CD14-positive monocyte (primary cell): ENCODE data around the gene PSMD5. TPM values are rescaled to one million over a fixed set of nuclear protein-coding genes. Genes with fewer than 3 reads are reported as not detected.

Experiments used
- DNase-seq, 3 donors: peaks; one replicate each; pipeline ENCODE4 v3.0.0-alpha.2; 2011 to 2022
- H2AFZ ChIP-seq: 2 replicates; pipeline ENCODE4 v1.6.0; 2012; ENCODE audit warnings: mild to moderate bottlenecking, low read depth, low read length, inconsistent platforms; ENCODE audit not compliant: insufficient read depth, poor library complexity, severe bottlenecking
- H3K27ac ChIP-seq, 2 donors: 1 replicate in 1 of 2; 2 replicates in 1 of 2; pipeline ENCODE4 v1.5.1; 2012 to 2013; ENCODE audit warnings: low read length in 2 of 2, control low read depth in 1 of 2, inconsistent platforms in 1 of 2, low read depth in 1 of 2, mild to moderate bottlenecking in 1 of 2
- H3K27me3 ChIP-seq, 2 donors: one replicate each; pipeline versions ENCODE4 v1.6.0 to v1.6.1; 2011 to 2013; ENCODE audit warnings: low read length in 2 of 2; ENCODE audit not compliant: control insufficient read depth in 2 of 2, insufficient read depth in 2 of 2
- H3K36me3 ChIP-seq, 2 donors: replicated peaks in 1 of 2; 1 replicate in 1 of 2; 2 replicates in 1 of 2; pipeline versions ENCODE4 v1.5.1 to v1.6.1; 2012 to 2013; ENCODE audit warnings: low read length in 2 of 2, control low read depth in 1 of 2, inconsistent platforms in 1 of 2, mild to moderate bottlenecking in 1 of 2; ENCODE audit not compliant: insufficient read depth in 2 of 2, control insufficient read depth in 1 of 2
- H3K4me1 ChIP-seq, 2 donors: 1 replicate in 1 of 2; 2 replicates in 1 of 2; pipeline versions ENCODE4 v1.5.1 to v1.6.1; 2012 to 2013; ENCODE audit warnings: low read length in 2 of 2, control low read depth in 1 of 2, inconsistent platforms in 1 of 2, mild to moderate bottlenecking in 1 of 2, moderate library complexity in 1 of 2; ENCODE audit not compliant: insufficient read depth in 2 of 2, control insufficient read depth in 1 of 2
- H3K4me2 ChIP-seq: replicated peaks from 2 replicates; pipeline ENCODE3; 2012; ENCODE audit warnings: low read length, moderate library complexity, mild to moderate bottlenecking; ENCODE audit not compliant: poor library complexity, severe bottlenecking; ENCODE audit errors: extremely low read depth
- H3K4me3 ChIP-seq, 3 experiments: fragments of 200-600 bp in 1 of 3; sonication (generic) in 1 of 3; replicated peaks in 1 of 3; 1 replicate in 2 of 3; 2 replicates in 1 of 3; pipeline ENCODE4 v1.5.1; 2011 to 2013; ENCODE audit warnings: low read length in 3 of 3, mild to moderate bottlenecking in 3 of 3, control low read depth in 2 of 3, low read depth in 2 of 3, inconsistent platforms in 1 of 3, moderate library complexity in 1 of 3
- H3K79me2 ChIP-seq: 2 replicates; pipeline ENCODE4 v1.6.0; 2012; ENCODE audit warnings: mild to moderate bottlenecking, control low read depth, inconsistent platforms, low read length, moderate library complexity; ENCODE audit not compliant: insufficient read depth
- H3K9ac ChIP-seq: 2 replicates; pipeline ENCODE4 v1.6.0; 2017; ENCODE audit warnings: low read length, mild to moderate bottlenecking; ENCODE audit not compliant: insufficient read depth, poor library complexity, severe bottlenecking
- H3K9me3 ChIP-seq, 2 donors: replicated peaks in 1 of 2; 1 replicate in 1 of 2; 2 replicates in 1 of 2; pipeline versions ENCODE4 v1.5.1 to v1.6.1; 2012 to 2013; ENCODE audit warnings: low read length in 2 of 2, control low read depth in 1 of 2; ENCODE audit not compliant: control insufficient read depth in 1 of 2, insufficient read depth in 1 of 2
- H4K20me1 ChIP-seq: 2 replicates; pipeline ENCODE4 v1.6.0; 2012; ENCODE audit warnings: mild to moderate bottlenecking, low read length, control low read depth, moderate library complexity; ENCODE audit not compliant: insufficient read depth
- H3K27ac Mint-ChIP-seq, 7 donors: one replicate each; pipeline ENCODE4 v1.8.0; 2020; ENCODE audit warnings: mild to moderate bottlenecking in 7 of 7, mixed read lengths in 7 of 7, moderate library complexity in 6 of 7, inconsistent platforms in 2 of 7
- H3K27me3 Mint-ChIP-seq, 3 donors: one replicate each; pipeline ENCODE4 v1.8.0; 2021 to 2022; ENCODE audit warnings: low read depth in 3 of 3, mild to moderate bottlenecking in 3 of 3, mixed read lengths in 3 of 3, moderate library complexity in 3 of 3, inconsistent platforms in 1 of 3
- H3K36me3 Mint-ChIP-seq, 2 donors: one replicate each; pipeline ENCODE4 v1.8.0; 2020; ENCODE audit warnings: mixed read lengths in 2 of 2, inconsistent platforms in 1 of 2, mild to moderate bottlenecking in 1 of 2
- H3K4me1 Mint-ChIP-seq: one replicate; pipeline ENCODE4 v1.8.0; 2020; ENCODE audit warnings: mild to moderate bottlenecking, mixed read lengths
- H3K4me3 Mint-ChIP-seq, 2 donors: one replicate each; pipeline ENCODE4 v1.8.0; 2020; ENCODE audit warnings: mild to moderate bottlenecking in 2 of 2, mixed read lengths in 2 of 2, moderate library complexity in 1 of 2
- H3K9me3 Mint-ChIP-seq, 7 donors: one replicate each; pipeline ENCODE4 v1.8.0; 2020 to 2022; ENCODE audit warnings: mixed read lengths in 7 of 7, mild to moderate bottlenecking in 6 of 7, moderate library complexity in 6 of 7, inconsistent platforms in 2 of 7
- WGBS: methylation state at CpG from one replicate; pipeline ENCODE4 v1.1.5; 2013; ENCODE audit warnings: missing lambda C conversion rate; ENCODE audit not compliant: insufficient coverage; 5-methylcytosine and 5-hydroxymethylcytosine counted together
- intact Hi-C, 2 donors: fragments of 100-400 bp; cut with micrococcal nuclease; formaldehyde crosslinking; loops; one replicate each; pipeline versions ENCODE4 v1.15.0 to v1.15.1; 2023
- polyA plus RNA-seq, 3 donors: library from polyadenylated mRNA; depleted of rRNA in 1 of 3; unstranded in 2 of 3; stranded (reverse) in 1 of 3; fragments of 300-500 nt in 2 of 3; fragments of >200 nt in 1 of 3; fragmentation: Illumina TruSeq in 2 of 3; gene quantifications; 1 replicate in 2 of 3; 2 replicates in 1 of 3; pipeline ENCODE4 v1.2.3, GENCODE V29; 2012 to 2021
- TF ChIP-seq, protein P1 (sequence below): fragments of 200-600 bp; IDR thresholded peaks from one replicate; pipeline ENCODE4 v1.8.0; 2022; ENCODE audit warnings: antibody characterized with exemption, mild to moderate bottlenecking

PSMD5 gene
- polyA plus RNA-seq, 3 donors: 10.0 to 20.9 (median 10.7) TPM

DNA sequence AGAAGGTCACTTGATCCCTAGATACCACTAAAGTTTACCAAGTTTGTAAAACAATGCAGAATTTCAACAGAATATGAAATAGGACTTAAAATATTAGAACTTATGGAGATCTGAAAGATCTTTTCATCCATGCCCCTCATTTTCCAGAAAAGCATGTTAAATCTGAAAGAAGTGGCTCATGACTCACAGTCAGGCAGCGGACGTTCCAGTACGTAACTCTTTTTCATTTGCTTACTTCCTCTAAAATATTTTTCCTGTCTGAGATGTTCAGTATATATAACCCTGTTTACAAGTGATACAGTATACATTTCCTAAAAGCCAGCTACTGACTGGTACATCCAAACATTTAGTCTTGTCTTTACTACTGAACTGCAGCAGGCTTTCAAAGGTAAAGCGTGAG is 71.8 kb downstream of the PSMD5 start:
- peak overlapping the region in 1 of 2 donors; percentile 86 for H3K27ac ChIP-seq
- Mint-ChIP-seq H3K36me3 (peaks cover 75 to 96% of the 10 kb centered on the region in 2 donors), H3K27me3 (no peaks in the 10 kb centered on the region), H3K9me3 (peaks cover 0 to 2% (median 0%) of the 10 kb centered on the region in 7 donors), H3K4me3 (no peak overlapping the region), H3K27ac (peak overlapping the region; percentile 77 to 93 (median 83)), H3K4me1 (peaks cover 12% of the 10 kb centered on the region)
- TF ChIP-seq, protein P1, sequence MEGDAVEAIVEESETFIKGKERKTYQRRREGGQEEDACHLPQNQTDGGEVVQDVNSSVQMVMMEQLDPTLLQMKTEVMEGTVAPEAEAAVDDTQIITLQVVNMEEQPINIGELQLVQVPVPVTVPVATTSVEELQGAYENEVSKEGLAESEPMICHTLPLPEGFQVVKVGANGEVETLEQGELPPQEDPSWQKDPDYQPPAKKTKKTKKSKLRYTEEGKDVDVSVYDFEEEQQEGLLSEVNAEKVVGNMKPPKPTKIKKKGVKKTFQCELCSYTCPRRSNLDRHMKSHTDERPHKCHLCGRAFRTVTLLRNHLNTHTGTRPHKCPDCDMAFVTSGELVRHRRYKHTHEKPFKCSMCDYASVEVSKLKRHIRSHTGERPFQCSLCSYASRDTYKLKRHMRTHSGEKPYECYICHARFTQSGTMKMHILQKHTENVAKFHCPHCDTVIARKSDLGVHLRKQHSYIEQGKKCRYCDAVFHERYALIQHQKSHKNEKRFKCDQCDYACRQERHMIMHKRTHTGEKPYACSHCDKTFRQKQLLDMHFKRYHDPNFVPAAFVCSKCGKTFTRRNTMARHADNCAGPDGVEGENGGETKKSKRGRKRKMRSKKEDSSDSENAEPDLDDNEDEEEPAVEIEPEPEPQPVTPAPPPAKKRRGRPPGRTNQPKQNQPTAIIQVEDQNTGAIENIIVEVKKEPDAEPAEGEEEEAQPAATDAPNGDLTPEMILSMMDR: no peak
- DNase-seq: peak; percentile 49 to 74 (median 50)
- H3K4me3 ChIP-seq: no peak overlapping the region
- H3K9me3 ChIP-seq: no peaks in the 10 kb centered on the region
- H3K4me1 ChIP-seq: peaks cover 9 to 13% of the 10 kb centered on the region in 2 donors
- peaks cover 3% of the 10 kb centered on the region for H3K79me2 ChIP-seq
- H3K27me3 ChIP-seq: no peaks in the 10 kb centered on the region
- WGBS: 92% methylated on average over 1 of the region's 4 CpGs
- H3K9ac ChIP-seq: peak overlapping the region; percentile 10
- peaks cover 71 to 96% of the 10 kb centered on the region in 2 donors for H3K36me3 ChIP-seq
- H3K4me2 ChIP-seq: no peak overlapping the region
- H2AFZ ChIP-seq: peak overlapping the region; percentile 48
- intact Hi-C loops: no loop called here
- no peaks in the 10 kb centered on the region for H4K20me1 ChIP-seq

DNA sequence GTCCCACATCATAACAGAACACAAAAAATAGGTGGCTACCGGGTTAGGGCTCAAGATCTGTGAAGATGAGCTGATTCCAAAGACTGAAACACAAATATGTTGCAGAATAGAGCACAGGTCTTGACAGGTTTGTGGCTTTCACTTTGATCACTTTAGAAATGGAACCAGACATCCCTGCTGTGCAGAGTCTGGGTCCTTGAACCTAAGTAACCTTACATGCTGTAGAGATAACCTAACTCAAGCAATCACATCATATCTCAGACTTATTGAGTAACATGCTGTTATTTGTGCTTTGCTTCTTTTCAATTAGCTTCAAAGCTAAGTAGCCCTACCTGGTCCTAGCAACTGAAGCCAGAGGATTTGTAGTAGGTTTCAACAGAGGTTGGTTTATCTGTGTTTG is 73.8 kb downstream of the PSMD5 start:
- Mint-ChIP-seq H3K4me1 (peaks cover 12% of the 10 kb centered on the region), H3K27me3 (no peaks in the 10 kb centered on the region), H3K9me3 (peaks cover 0 to 2% (median 0%) of the 10 kb centered on the region in 7 donors), H3K27ac (peak overlapping the region in 1 of 7 donors; percentile 43), H3K36me3 (peaks cover 76 to 94% of the 10 kb centered on the region in 2 donors), H3K4me3 (no peak overlapping the region)
- H3K27me3 ChIP-seq: no peaks in the 10 kb centered on the region
- no peak overlapping the region for H3K9ac ChIP-seq
- 100% methylated on average over 1 of the region's 1 CpG for WGBS
- TF ChIP-seq, protein P1: no peak
- no peak overlapping the region for H3K4me3 ChIP-seq
- DNase-seq: no peak
- no peak overlapping the region for H3K4me2 ChIP-seq
- H4K20me1 ChIP-seq: no peaks in the 10 kb centered on the region
- H3K4me1 ChIP-seq: peaks cover 9 to 13% of the 10 kb centered on the region in 2 donors
- H3K27ac ChIP-seq: no peak overlapping the region
- H3K79me2 ChIP-seq: peaks cover 6% of the 10 kb centered on the region
- intact Hi-C loops: no loop called here
- H3K36me3 ChIP-seq: peaks cover 77 to 97% of the 10 kb centered on the region in 2 donors
- H3K9me3 ChIP-seq: no peaks in the 10 kb centered on the region
- H2AFZ ChIP-seq: no peak overlapping the region
